ENCODE measurements around the gene TRPC4AP.

GRCh38 chr20:35014537-35014936, 78.1 kb downstream of the TRPC4AP start:
- no peak for TF ChIP-seq CTCF (IDR thresholded peaks at IDR 0.05 in 2 of 3, conservative IDR thresholded peaks at IDR 0.05 in 1 of 3; ENCODE audit: borderline replicate concordance in 1 of 3, insufficient read depth in 1 of 3, low read depth in 2 of 3, low read length in 2 of 3)
- no peak for TF ChIP-seq YY1 (IDR thresholded peaks at IDR 0.05; ENCODE audit: extremely low read depth, insufficient replicate concordance, low read depth, low read length)
- TF ChIP-seq EZH2 (IDR thresholded peaks at IDR 0.05): no peak
- no peak for TF ChIP-seq EZH2phosphoT487 (IDR thresholded peaks at IDR 0.05; ENCODE audit: borderline replicate concordance)
- TF ChIP-seq ATF3 (IDR thresholded peaks at IDR 0.05): no peak
